Liver (tissue), 9 donors: Measurements from ENCODE around the gene TAF1B. TPM values are rescaled to one million over a fixed set of nuclear protein-coding genes. Genes with fewer than 3 reads are reported as not detected.

ENCODE experiments used
- DNase-seq: peaks from one replicate; pipeline ENCODE4 v3.0.0-alpha.2; 2017; ENCODE audit warnings: low spot score
- H3K27ac ChIP-seq, 2 donors: one replicate each; pipeline ENCODE4 v1.7.0; 2013; ENCODE audit warnings: inconsistent platforms in 2 of 2, low read length in 2 of 2, control low read depth in 1 of 2, low read depth in 1 of 2, mild to moderate bottlenecking in 1 of 2
- H3K27me3 ChIP-seq, 4 donors: one replicate each; pipeline versions ENCODE4 v1.6.1 to v1.7.0; 2013; ENCODE audit warnings: low read length in 3 of 4, inconsistent platforms in 1 of 4, mild to moderate bottlenecking in 1 of 4, moderate library complexity in 1 of 4; ENCODE audit not compliant: control insufficient read depth in 4 of 4, insufficient read depth in 4 of 4
- H3K36me3 ChIP-seq, 4 donors: one replicate each; pipeline versions ENCODE4 v1.6.1 to v1.7.0; 2013; ENCODE audit warnings: low read length in 3 of 4, mild to moderate bottlenecking in 3 of 4, low read depth in 1 of 4, moderate library complexity in 1 of 4; ENCODE audit not compliant: control insufficient read depth in 4 of 4, insufficient read depth in 3 of 4
- H3K4me1 ChIP-seq, 4 donors: one replicate each; pipeline versions ENCODE4 v1.6.1 to v1.7.0; 2013; ENCODE audit warnings: low read length in 3 of 4, mild to moderate bottlenecking in 3 of 4, moderate library complexity in 1 of 4; ENCODE audit not compliant: control insufficient read depth in 4 of 4, insufficient read depth in 4 of 4
- H3K4me3 ChIP-seq, 3 donors: one replicate each; pipeline versions ENCODE4 v1.6.1 to v1.7.0; 2013; ENCODE audit warnings: low read length in 3 of 3, control low read depth in 1 of 3, low read depth in 1 of 3, mild to moderate bottlenecking in 1 of 3
- H3K9ac ChIP-seq, 2 donors: one replicate each; pipeline ENCODE4 v1.7.0; 2013; ENCODE audit warnings: low read length in 2 of 2, mild to moderate bottlenecking in 2 of 2, moderate library complexity in 2 of 2, control low read depth in 1 of 2, low read depth in 1 of 2
- H3K9me3 ChIP-seq, 4 donors: one replicate each; pipeline versions ENCODE4 v1.6.1 to v1.7.0; 2013; ENCODE audit warnings: low read length in 3 of 4; ENCODE audit not compliant: control insufficient read depth in 4 of 4
- ATF3 ChIP-seq: IDR thresholded peaks from 2 replicates; pipeline ENCODE4 v1.6.1; 2016; ENCODE audit warnings: antibody characterized with exemption
- CTCF ChIP-seq: fragments of 150-350 bp; IDR thresholded peaks from 2 replicates; pipeline ENCODE4 v1.5.1; 2017; ENCODE audit warnings: improper control_type of control experiment, low read depth, low read length; ENCODE audit not compliant: missing input control
- EGR1 ChIP-seq, 2 donors: IDR thresholded peaks; 2 replicates each; pipeline ENCODE4 v1.6.1; 2016 to 2018; ENCODE audit warnings: antibody characterized with exemption in 2 of 2, low read depth in 2 of 2
- FOXA1 ChIP-seq: IDR thresholded peaks from 2 replicates; pipeline ENCODE4 v1.6.1; 2016; ENCODE audit warnings: antibody characterized with exemption
- GABPA ChIP-seq, 2 donors: IDR thresholded peaks in 1 of 2; conservative IDR thresholded peaks in 1 of 2; 2 replicates each; pipeline ENCODE4 v1.6.1; 2016; ENCODE audit warnings: antibody characterized with exemption in 2 of 2, mild to moderate bottlenecking in 1 of 2, moderate library complexity in 1 of 2
- HNF4A ChIP-seq, 2 donors: conservative IDR thresholded peaks; 2 replicates each; pipeline ENCODE4 v1.6.1; 2016; ENCODE audit warnings: antibody characterized with exemption in 2 of 2, mild to moderate bottlenecking in 2 of 2
- HNF4G ChIP-seq: IDR thresholded peaks from 2 replicates; pipeline ENCODE4 v1.6.1; 2016; ENCODE audit warnings: antibody characterized with exemption
- JUND ChIP-seq, 2 donors: IDR thresholded peaks; 2 replicates each; pipeline ENCODE4 v1.6.1; 2016; ENCODE audit warnings: antibody characterized with exemption in 2 of 2
- MAX ChIP-seq: IDR thresholded peaks from 2 replicates; pipeline ENCODE4 v1.6.1; 2016; ENCODE audit warnings: antibody characterized with exemption
- RAD21 ChIP-seq, 2 donors: IDR thresholded peaks; 2 replicates each; pipeline ENCODE4 v1.6.1; 2016; ENCODE audit warnings: antibody characterized with exemption in 2 of 2, mild to moderate bottlenecking in 2 of 2
- SP1 ChIP-seq: IDR thresholded peaks from 2 replicates; pipeline ENCODE4 v1.6.1; 2018; ENCODE audit warnings: antibody characterized with exemption, mild to moderate bottlenecking
- YY1 ChIP-seq: IDR thresholded peaks from 2 replicates; pipeline ENCODE4 v1.6.1; 2016; ENCODE audit warnings: antibody characterized with exemption, mild to moderate bottlenecking
- ZBTB33 ChIP-seq: IDR thresholded peaks from 2 replicates; pipeline ENCODE4 v1.6.1; 2016; ENCODE audit warnings: antibody characterized with exemption
- WGBS: extraction: QIAGEN DNeasy Blood & Tissue Kit; methylation state at CpG from one replicate; pipeline ENCODE4 v1.1.7; 2013; 5-methylcytosine and 5-hydroxymethylcytosine counted together
- polyA plus RNA-seq, 2 donors: library from polyadenylated mRNA; stranded (reverse) in 1 of 2; unstranded in 1 of 2; fragments of 200-250 nt in 1 of 2; fragments of >200 nt in 1 of 2; fragmentation: Nextera tagmentation in 1 of 2; extraction: Ambion mirVana in 1 of 2; gene quantifications; one replicate each; pipeline versions ENCODE4 v1.2.1 to v1.2.3, GENCODE V29; 2013 to 2015
- total RNA-seq, 2 donors: library from RNA; depleted of rRNA; stranded (reverse); fragments of >200 nt; gene quantifications; one replicate each; pipeline ENCODE4 v1.2.3, GENCODE V29; 2014
- TF ChIP-seq, protein P1 (sequence below): IDR thresholded peaks from 2 replicates; pipeline ENCODE4 v1.6.1; 2016; ENCODE audit warnings: antibody characterized with exemption, mild to moderate bottlenecking
- donor health status: healthy.
- donor health status: healthy.
- donor health status: healthy.
- donor health status: healthy.
- donor health status: healthy.

The TAF1B gene
- total and polyA plus RNA-seq, 4 donors = 3.1 to 17.2 (median 5.6) TPM

GRCh38 chr2:9837451-9837850, 5.8 kb upstream of the TAF1B start:
- no peak for DNase-seq
- TF ChIP-seq, protein P1, sequence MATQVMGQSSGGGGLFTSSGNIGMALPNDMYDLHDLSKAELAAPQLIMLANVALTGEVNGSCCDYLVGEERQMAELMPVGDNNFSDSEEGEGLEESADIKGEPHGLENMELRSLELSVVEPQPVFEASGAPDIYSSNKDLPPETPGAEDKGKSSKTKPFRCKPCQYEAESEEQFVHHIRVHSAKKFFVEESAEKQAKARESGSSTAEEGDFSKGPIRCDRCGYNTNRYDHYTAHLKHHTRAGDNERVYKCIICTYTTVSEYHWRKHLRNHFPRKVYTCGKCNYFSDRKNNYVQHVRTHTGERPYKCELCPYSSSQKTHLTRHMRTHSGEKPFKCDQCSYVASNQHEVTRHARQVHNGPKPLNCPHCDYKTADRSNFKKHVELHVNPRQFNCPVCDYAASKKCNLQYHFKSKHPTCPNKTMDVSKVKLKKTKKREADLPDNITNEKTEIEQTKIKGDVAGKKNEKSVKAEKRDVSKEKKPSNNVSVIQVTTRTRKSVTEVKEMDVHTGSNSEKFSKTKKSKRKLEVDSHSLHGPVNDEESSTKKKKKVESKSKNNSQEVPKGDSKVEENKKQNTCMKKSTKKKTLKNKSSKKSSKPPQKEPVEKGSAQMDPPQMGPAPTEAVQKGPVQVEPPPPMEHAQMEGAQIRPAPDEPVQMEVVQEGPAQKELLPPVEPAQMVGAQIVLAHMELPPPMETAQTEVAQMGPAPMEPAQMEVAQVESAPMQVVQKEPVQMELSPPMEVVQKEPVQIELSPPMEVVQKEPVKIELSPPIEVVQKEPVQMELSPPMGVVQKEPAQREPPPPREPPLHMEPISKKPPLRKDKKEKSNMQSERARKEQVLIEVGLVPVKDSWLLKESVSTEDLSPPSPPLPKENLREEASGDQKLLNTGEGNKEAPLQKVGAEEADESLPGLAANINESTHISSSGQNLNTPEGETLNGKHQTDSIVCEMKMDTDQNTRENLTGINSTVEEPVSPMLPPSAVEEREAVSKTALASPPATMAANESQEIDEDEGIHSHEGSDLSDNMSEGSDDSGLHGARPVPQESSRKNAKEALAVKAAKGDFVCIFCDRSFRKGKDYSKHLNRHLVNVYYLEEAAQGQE = no peak
- TF ChIP-seq EGR1 (IDR thresholded peaks at IDR 0.05; ENCODE audit: low read depth in 2 of 2) (no peak), HNF4G (no peak), GABPA (IDR thresholded peaks at IDR 0.05 in 1 of 2, conservative IDR thresholded peaks at IDR 0.05 in 1 of 2) (no peak), ZBTB33 (no peak), RAD21 (IDR thresholded peaks at IDR 0.05) (no peak), YY1 (no peak), SP1 (no peak), MAX (no peak), CTCF (no peak)
- H3K4me1 ChIP-seq = no peaks in the 10 kb centered on the region
- no peaks in the 10 kb centered on the region for H3K27me3 ChIP-seq
- no peak overlapping the region for H3K9ac ChIP-seq
- WGBS = 96% methylated on average over 4 of the region's 4 CpGs
- no peak overlapping the region for H3K27ac ChIP-seq
- no peaks in the 10 kb centered on the region for H3K36me3 ChIP-seq
- no peaks in the 10 kb centered on the region for H3K9me3 ChIP-seq
- H3K4me3 ChIP-seq = no peak overlapping the region

DNA sequence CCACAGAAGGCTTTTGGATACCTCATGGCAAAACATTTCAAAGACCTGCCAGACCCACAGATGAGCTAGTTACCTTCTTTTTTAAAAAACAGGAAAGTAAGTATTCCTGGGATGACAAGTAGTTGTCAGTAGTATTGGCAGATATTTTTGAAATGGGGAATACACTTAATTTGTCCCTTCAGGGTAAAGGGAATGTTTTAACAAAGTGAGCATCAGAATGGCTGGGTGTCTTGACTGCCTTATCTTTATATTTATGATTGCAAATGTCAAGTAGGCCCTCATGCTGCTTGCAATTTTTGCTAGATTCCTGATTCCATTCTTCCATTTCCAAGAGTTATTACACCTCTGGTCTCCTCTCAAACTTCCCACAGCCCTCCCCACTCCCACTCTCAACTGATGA, 4.9 kb upstream of the TAF1B start:
- Histone ChIP-seq H3K27me3 (no peaks in the 10 kb centered on the region), H3K4me3 (no peak overlapping the region), H3K36me3 (no peaks in the 10 kb centered on the region), H3K4me1 (peaks cover 0 to 5% (median 0%) of the 10 kb centered on the region in 4 donors), H3K27ac (no peak overlapping the region), H3K9me3 (no peaks in the 10 kb centered on the region), H3K9ac (no peak overlapping the region)
- no peak for DNase-seq
- TF ChIP-seq, protein P1 = no peak
- no peak for TF ChIP-seq ATF3
- TF ChIP-seq HNF4A (conservative IDR thresholded peaks at IDR 0.05) = no peak
- no peak for TF ChIP-seq RAD21 (IDR thresholded peaks at IDR 0.05)
- TF ChIP-seq FOXA1 = no peak
- TF ChIP-seq HNF4G = no peak
- no peak for TF ChIP-seq MAX
- TF ChIP-seq JUND (IDR thresholded peaks at IDR 0.05) = no peak
- TF ChIP-seq GABPA (IDR thresholded peaks at IDR 0.05 in 1 of 2, conservative IDR thresholded peaks at IDR 0.05 in 1 of 2) = no peak
- no peak for TF ChIP-seq CTCF
